GM19455 (cell line): ENCODE results near the gene OPALIN.

Experiments used
- ATAC-seq: cut with Tn5 transposase; IDR thresholded peaks from one replicate; pipeline ENCODE4 v1.9.1; 2021; ENCODE audit not compliant: unreplicated experiment

OPALIN gene

GRCh38 chr10:96301616-96302015, 57.2 kb downstream of the OPALIN start:
- ATAC-seq = no peak

GRCh38 chr10:96299383-96299782, 59.4 kb downstream of the OPALIN start:
- no peak for ATAC-seq

GRCh38 chr10:96298362-96298761, 60.4 kb downstream of the OPALIN start:
- ATAC-seq = no peak

- no peak for ATAC-seq
Measured at GRCh38 chr10:96297486-96297885, 61.3 kb downstream of the OPALIN start.

- no peak for ATAC-seq
Measured at GRCh38 chr10:96295475-96295874, 63.3 kb downstream of the OPALIN start.
